Measurements from ENCODE around the gene CACNA1I. TPM values are rescaled to one million over a fixed set of nuclear protein-coding genes. Genes with fewer than 3 reads are reported as not detected.
A peak's percentile ranks its signal among the peaks of the same experiment; 100 is the strongest.

Gene CACNA1I
- total and polyA plus RNA-seq, 10 donors = 0.24 to 4.1 (median 1.1) TPM

DNA sequence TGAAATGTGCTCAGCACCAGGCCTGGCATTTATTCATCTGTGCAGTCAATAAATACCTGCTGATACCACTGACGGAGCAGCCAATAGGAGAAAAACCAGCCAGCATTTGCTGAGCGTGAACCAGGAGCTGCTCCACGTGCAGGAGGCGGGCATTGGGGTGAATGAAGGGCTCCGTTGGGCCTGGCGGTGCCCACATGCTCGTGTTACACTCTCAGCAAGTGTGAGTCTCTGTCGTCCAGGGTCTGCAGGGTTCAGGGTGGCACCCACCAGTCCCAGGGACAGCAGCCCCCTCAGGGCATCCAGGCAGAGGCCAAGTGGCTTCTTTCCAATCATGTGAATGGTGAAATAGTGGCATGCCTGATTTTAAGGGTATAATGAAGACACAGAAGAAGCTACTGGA, 33.8 kb upstream of the CACNA1I start:
- 58 to 87% (median 76%) methylated on average over 6 to 8 of the region's 8 CpGs for WGBS, 5 donors

DNA sequence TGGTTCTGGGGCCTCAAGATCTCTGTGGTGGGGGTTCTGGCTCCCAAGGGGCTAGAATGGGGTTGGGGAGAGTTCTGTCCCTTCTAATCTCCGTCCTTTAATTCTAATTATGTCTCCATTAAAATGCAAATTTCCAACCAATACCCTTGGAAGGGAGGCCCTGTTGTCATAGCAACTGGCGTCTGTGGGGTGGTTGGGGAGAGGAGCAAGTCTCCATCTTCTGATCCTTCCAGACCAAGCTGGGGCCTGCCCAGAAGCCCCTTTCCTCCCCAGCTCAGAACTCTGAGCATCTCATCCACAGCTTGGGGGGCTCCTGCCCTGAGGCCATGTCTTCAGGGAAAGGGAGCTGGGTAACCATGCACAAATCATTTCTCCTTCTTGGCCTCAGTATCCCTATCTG, 32.6 kb upstream of the CACNA1I start:
- no peak overlapping the region for H3K4me3 ChIP-seq
- 59 to 81% (median 60%) methylated on average over 2 of the region's 2 CpGs for WGBS, 5 donors
- no peak for DNase-seq
- H3K4me1 ChIP-seq = peaks cover 6 to 25% (median 17%) of the 10 kb centered on the region in 6 donors
- H3K27ac ChIP-seq = no peak overlapping the region
- H3K27me3 ChIP-seq (replicated peaks in 1 of 7) = peaks cover 0 to 10% (median 0%) of the 10 kb centered on the region in 7 donors
- H3K9me3 ChIP-seq = no peaks in the 10 kb centered on the region
- intact Hi-C loops (cut with DNase I; ENCODE audit: low total_unique reads) = loop anchor here (5.0 kb wide), 1 partner anchor 499 kb away; no protein-coding TSS in a partner anchor
- TF ChIP-seq, protein P1, sequence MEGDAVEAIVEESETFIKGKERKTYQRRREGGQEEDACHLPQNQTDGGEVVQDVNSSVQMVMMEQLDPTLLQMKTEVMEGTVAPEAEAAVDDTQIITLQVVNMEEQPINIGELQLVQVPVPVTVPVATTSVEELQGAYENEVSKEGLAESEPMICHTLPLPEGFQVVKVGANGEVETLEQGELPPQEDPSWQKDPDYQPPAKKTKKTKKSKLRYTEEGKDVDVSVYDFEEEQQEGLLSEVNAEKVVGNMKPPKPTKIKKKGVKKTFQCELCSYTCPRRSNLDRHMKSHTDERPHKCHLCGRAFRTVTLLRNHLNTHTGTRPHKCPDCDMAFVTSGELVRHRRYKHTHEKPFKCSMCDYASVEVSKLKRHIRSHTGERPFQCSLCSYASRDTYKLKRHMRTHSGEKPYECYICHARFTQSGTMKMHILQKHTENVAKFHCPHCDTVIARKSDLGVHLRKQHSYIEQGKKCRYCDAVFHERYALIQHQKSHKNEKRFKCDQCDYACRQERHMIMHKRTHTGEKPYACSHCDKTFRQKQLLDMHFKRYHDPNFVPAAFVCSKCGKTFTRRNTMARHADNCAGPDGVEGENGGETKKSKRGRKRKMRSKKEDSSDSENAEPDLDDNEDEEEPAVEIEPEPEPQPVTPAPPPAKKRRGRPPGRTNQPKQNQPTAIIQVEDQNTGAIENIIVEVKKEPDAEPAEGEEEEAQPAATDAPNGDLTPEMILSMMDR (IDR thresholded peaks at IDR 0.05 in 8 of 11, conservative IDR thresholded peaks at IDR 0.05 in 3 of 11) = no peak
- TF ChIP-seq POLR2A (IDR thresholded peaks at IDR 0.05) (no peak), POLR2AphosphoS5 (IDR thresholded peaks at IDR 0.05) (no peak)
- H3K36me3 ChIP-seq = no peaks in the 10 kb centered on the region

More for the DNA sequence above, 33.8 kb upstream of the CACNA1I start:
- Histone ChIP-seq H3K27ac (no peak overlapping the region), H3K4me3 (no peak overlapping the region), H3K27me3 (replicated peaks in 1 of 7) (no peaks in the 10 kb centered on the region), H3K4me1 (peaks cover 9 to 32% (median 24%) of the 10 kb centered on the region in 6 donors), H3K9me3 (no peaks in the 10 kb centered on the region), H3K36me3 (no peaks in the 10 kb centered on the region)
- TF ChIP-seq, protein P1 (IDR thresholded peaks at IDR 0.05 in 8 of 11, conservative IDR thresholded peaks at IDR 0.05 in 3 of 11) = no peak
- TF ChIP-seq POLR2AphosphoS5 (IDR thresholded peaks at IDR 0.05) (no peak), POLR2A (IDR thresholded peaks at IDR 0.05) (no peak)
- intact Hi-C loops (cut with DNase I; ENCODE audit: low total_unique reads) = loop anchor here (5.0 kb wide), 1 partner anchor 501 kb away; no protein-coding TSS in a partner anchor
- DNase-seq = no peak

DNA sequence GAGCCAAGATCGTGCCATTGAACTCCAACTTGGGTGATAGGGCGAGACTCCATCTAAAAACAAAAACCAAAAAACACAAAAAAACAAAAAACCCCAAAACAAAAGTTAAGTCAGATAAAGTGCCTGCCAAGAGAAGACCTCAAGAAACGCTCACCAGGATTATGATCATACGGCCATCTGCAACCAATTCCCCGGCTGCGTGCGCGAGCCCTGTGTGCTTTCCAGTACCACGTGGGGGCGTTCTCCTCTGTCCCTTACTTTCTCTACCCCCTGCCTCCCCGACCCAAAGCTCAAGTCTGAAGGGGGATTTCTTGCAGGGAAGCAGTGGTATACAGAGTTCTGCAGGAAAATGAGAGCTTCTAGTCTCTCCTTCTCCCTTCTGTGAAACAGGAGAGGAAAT, 27.5 kb upstream of the CACNA1I start:
- intact Hi-C loops (cut with DNase I; ENCODE audit: low total_unique reads) = no loop called here
- WGBS, 5 donors = 19 to 24% (median 20%) methylated on average over 11 of the region's 11 CpGs

More for the DNA sequence above, 27.5 kb upstream of the CACNA1I start:
- Histone ChIP-seq H3K27me3 (replicated peaks in 1 of 7) (peaks cover 0 to 59% (median 20%) of the 10 kb centered on the region in 7 donors), H3K36me3 (no peaks in the 10 kb centered on the region), H3K9me3 (no peaks in the 10 kb centered on the region), H3K4me3 (no peak overlapping the region), H3K27ac (no peak overlapping the region), H3K4me1 (peaks cover 0 to 13% (median 0%) of the 10 kb centered on the region in 6 donors)
- TF ChIP-seq POLR2AphosphoS5 (IDR thresholded peaks at IDR 0.05) = no peak
- no peak for TF ChIP-seq POLR2A (IDR thresholded peaks at IDR 0.05)
- TF ChIP-seq, protein P1 (IDR thresholded peaks at IDR 0.05 in 8 of 11, conservative IDR thresholded peaks at IDR 0.05 in 3 of 11) = peak in 2 of 11 experiments; percentile 27 to 36
- DNase-seq = no peak

Data from spleen (tissue), 11 donors.